ENCODE measurements around the gene LSAMP.

Gene LSAMP

DNA sequence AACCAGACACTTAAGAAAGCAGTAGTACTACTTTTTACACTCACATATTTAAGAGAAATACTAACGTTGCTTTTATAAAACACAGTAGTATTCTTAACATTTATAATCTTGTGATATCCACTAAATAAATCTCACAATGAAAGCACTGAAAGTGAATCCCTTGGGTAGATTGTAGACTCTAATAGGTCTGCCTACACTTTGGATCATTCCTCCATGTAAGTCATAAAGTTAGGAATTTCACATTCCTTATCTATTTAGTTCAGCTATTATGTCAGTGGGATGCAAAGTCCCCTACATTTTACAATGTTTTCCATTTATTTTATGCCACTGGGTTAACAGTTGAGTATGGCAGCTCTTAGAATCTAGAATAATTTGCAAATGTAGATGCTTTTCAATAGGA is 330.7 kb downstream of the LSAMP start:
- DNase-seq (ENCODE audit: low read depth): no peak
- no peak for TF ChIP-seq CTCF (conservative IDR thresholded peaks at IDR 0.05; ENCODE audit: control insufficient read depth, insufficient read depth, low read depth, low read length)

GRCh38 chr3:116112696-116113095 is 332.6 kb downstream of the LSAMP start:
- peak; percentile 30 for DNase-seq (ENCODE audit: low read depth)
- TF ChIP-seq CTCF (conservative IDR thresholded peaks at IDR 0.05; ENCODE audit: control insufficient read depth, insufficient read depth, low read depth, low read length): no peak
- no peak overlapping the region for H3K4me3 ChIP-seq (ENCODE audit: control insufficient read depth, low read depth, low read length)

More for the DNA sequence above, 330.7 kb downstream of the LSAMP start:
- no peak overlapping the region for H3K4me3 ChIP-seq (ENCODE audit: control insufficient read depth, low read depth, low read length)

DNA sequence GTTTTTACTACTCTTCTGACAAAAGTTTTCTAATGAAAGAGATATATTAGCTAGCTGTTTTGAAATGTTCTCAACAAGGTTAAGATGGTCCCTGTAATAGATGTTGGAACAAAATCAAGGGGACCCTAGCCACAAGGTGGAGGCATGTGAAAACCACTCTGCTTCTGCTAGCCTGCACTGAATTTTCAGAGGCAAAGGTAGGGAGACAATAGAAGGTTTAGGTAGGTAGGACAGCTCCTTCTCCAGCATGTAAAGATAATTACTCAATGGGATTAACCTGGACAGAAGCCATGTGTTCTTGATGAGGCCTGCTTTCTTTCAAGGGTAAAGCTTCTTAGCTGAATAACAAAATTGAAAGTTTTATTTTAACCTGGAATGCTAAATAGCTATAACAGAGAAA is 333.5 kb downstream of the LSAMP start:
- H3K4me3 ChIP-seq (ENCODE audit: control insufficient read depth, low read depth, low read length): no peak overlapping the region
- no peak for DNase-seq (ENCODE audit: low read depth)
- TF ChIP-seq CTCF (conservative IDR thresholded peaks at IDR 0.05; ENCODE audit: control insufficient read depth, insufficient read depth, low read depth, low read length): no peak

- TF ChIP-seq CTCF (conservative IDR thresholded peaks at IDR 0.05; ENCODE audit: control insufficient read depth, insufficient read depth, low read depth, low read length): no peak
- no peak overlapping the region for H3K4me3 ChIP-seq (ENCODE audit: control insufficient read depth, low read depth, low read length)
- DNase-seq (ENCODE audit: low read depth): no peak
These were observed 341.3 kb downstream of the LSAMP start for GRCh38 chr3:116103868-116104530.

GRCh38 chr3:116102037-116102436 is 343.2 kb downstream of the LSAMP start:
- H3K4me3 ChIP-seq (ENCODE audit: control insufficient read depth, low read depth, low read length): no peak overlapping the region
- DNase-seq (ENCODE audit: low read depth): no peak
- TF ChIP-seq CTCF (conservative IDR thresholded peaks at IDR 0.05; ENCODE audit: control insufficient read depth, insufficient read depth, low read depth, low read length): peak; percentile 5

- TF ChIP-seq CTCF (conservative IDR thresholded peaks at IDR 0.05; ENCODE audit: control insufficient read depth, insufficient read depth, low read depth, low read length): no peak
- no peak overlapping the region for H3K4me3 ChIP-seq (ENCODE audit: control insufficient read depth, low read depth, low read length)
- DNase-seq (ENCODE audit: low read depth): peak; percentile 8
These were observed 348.1 kb downstream of the LSAMP start for GRCh38 chr3:116097226-116097625.

DNA sequence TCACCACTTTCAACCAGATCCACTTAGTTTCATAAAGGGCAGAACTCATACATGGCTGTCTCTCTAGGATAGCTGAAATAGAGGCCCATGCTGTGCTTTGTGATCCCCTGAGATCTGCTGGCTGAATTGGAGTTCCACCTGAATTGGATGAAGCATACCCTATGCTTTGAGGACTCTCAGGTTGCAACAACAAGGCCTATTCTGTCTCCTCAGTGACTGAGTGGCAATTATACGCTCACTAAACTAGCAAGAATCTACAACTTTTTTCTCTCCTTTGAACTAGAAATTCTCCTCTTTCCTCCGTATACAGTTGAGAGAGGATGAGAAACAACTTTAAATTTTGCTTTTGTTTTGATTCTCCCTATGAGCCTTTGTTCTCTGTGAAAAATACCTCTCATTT is 348.7 kb downstream of the LSAMP start:
- no peak for TF ChIP-seq CTCF (conservative IDR thresholded peaks at IDR 0.05; ENCODE audit: control insufficient read depth, insufficient read depth, low read depth, low read length)
- H3K4me3 ChIP-seq (ENCODE audit: control insufficient read depth, low read depth, low read length): no peak overlapping the region
- DNase-seq (ENCODE audit: low read depth): no peak
